Memory B cell (primary cell): Measurements from ENCODE around the gene KCNJ2.

ENCODE experiments used
- ATAC-seq: fragments of 150-1000 bp; cut with Tn5 transposase; 2 replicates; pipeline ENCODE4 v1.10.0; 2021; ENCODE audit warnings: low read depth, mild to moderate bottlenecking, moderate library complexity
- DNase-seq, 2 donors: peaks; one replicate each; pipeline ENCODE4 v3.0.0; 2022; ENCODE audit warnings: low spot score in 2 of 2
- H3K27ac Mint-ChIP-seq: one replicate; pipeline ENCODE4 v1.8.0; 2022; ENCODE audit warnings: mild to moderate bottlenecking, moderate library complexity, mixed read lengths
- H3K27me3 Mint-ChIP-seq: one replicate; pipeline ENCODE4 v1.8.0; 2022; ENCODE audit warnings: mixed read lengths
- H3K36me3 Mint-ChIP-seq: one replicate; pipeline ENCODE4 v1.8.0; 2022; ENCODE audit warnings: mild to moderate bottlenecking, mixed read lengths
- H3K4me1 Mint-ChIP-seq: one replicate; pipeline ENCODE4 v1.8.0; 2022; ENCODE audit warnings: mixed read lengths
- H3K4me3 Mint-ChIP-seq: one replicate; pipeline ENCODE4 v1.8.0; 2022; ENCODE audit warnings: mild to moderate bottlenecking, moderate library complexity, mixed read lengths
- H3K9me3 Mint-ChIP-seq: one replicate; pipeline ENCODE4 v1.8.0; 2022; ENCODE audit warnings: mixed read lengths

The KCNJ2 gene

DNA sequence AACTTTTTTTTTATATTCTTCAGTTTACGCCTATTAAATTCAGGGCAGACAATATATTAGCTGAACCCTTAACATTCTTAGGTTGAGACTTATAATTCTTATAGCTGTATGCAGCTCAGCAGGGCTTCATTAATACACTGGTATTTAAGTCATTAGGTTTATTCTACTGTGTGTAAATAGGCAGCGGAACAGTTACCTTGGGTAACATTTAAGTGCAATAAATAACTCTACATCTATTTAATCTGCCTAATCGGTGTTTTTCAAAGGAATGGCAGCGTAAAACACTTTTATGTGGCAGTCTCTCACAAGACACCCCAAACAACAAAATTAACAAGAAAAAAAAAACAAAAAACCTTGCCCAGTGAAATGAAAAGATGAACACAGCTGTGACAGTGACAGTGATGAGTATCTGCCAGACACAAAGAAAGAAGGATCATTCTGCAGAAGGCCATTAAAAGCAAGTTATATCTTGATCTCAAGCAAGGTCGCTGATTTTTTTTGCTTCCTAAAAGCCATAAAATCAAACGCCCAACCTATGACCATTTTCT lies 32.6 kb downstream of the KCNJ2 start:
- Mint-ChIP-seq H3K27me3 (no peaks in the 10 kb centered on the region), H3K4me1 (no peaks in the 10 kb centered on the region), H3K9me3 (no peaks in the 10 kb centered on the region), H3K36me3 (no peaks in the 10 kb centered on the region), H3K27ac (no peak overlapping the region), H3K4me3 (no peak overlapping the region)
- DNase-seq (no peak), ATAC-seq (no peak)

DNA sequence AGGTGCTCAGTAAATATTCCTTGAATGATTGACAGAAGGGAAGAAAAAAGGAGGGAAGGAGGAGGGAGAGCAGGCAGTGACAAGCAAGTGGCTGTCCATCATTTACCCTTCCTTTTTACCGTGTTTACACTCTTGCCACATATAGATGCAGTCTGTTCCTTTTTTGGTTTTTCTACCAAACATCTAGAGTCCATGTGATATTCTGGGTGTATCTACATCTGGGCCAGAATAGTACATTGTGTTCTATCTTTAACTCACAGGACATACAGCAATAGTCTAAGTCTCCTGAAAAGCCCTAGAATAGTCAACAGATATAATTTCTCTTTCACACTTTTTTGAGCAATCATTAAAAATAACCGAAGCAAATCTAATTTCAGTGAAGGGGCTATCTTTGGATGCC lies 33.5 kb downstream of the KCNJ2 start:
- Mint-ChIP-seq H3K4me1 (no peaks in the 10 kb centered on the region), H3K27ac (no peak overlapping the region), H3K27me3 (no peaks in the 10 kb centered on the region), H3K9me3 (no peaks in the 10 kb centered on the region), H3K36me3 (no peaks in the 10 kb centered on the region), H3K4me3 (no peak overlapping the region)
- DNase-seq (no peak), ATAC-seq (no peak)

DNA sequence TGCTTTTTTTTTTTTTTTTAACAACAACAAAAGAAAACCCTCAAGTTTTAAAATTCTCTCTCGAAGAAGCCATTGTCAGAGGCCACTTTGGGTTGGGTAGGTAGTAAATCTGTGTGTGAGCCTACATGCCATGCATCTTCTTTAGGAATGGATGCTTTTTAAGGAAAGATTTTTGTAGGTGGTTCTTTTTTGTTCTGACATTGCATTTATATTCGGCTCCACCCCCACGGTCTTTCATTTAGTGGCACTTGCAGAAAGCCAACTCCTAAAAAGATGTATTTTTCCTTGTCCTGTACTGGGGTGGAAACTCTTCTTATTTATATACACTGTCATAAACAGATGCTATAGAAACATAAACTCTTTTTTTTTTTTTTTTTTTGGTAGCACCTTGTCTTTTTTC lies 35.1 kb downstream of the KCNJ2 start:
- Mint-ChIP-seq H3K36me3 (no peaks in the 10 kb centered on the region), H3K27me3 (no peaks in the 10 kb centered on the region), H3K4me1 (no peaks in the 10 kb centered on the region), H3K9me3 (no peaks in the 10 kb centered on the region), H3K4me3 (no peak overlapping the region), H3K27ac (no peak overlapping the region)
- no peak for DNase-seq
- no peak for ATAC-seq

DNA sequence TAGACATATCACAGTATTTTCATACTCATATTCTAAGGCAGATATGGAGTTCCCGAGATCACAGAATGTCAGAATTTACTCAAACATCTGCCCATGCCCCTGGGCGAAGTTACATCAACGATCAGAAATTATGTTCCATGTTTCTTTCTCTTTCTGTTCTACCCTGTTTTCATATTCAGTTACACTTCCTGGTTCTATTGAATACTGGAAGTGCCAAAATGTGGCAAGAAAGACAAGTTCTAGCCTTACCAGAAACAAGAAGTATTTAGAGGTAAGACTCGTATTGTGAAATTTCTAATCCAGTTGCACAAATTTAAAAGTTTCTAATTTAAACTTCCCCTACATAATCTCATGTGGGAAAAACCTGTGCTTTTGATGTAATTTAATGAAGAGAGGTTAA lies 36.1 kb downstream of the KCNJ2 start:
- Mint-ChIP-seq H3K4me3 (no peak overlapping the region), H3K36me3 (no peaks in the 10 kb centered on the region), H3K27me3 (no peaks in the 10 kb centered on the region), H3K4me1 (no peaks in the 10 kb centered on the region), H3K9me3 (no peaks in the 10 kb centered on the region), H3K27ac (no peak overlapping the region)
- DNase-seq (no peak), ATAC-seq (no peak)

DNA sequence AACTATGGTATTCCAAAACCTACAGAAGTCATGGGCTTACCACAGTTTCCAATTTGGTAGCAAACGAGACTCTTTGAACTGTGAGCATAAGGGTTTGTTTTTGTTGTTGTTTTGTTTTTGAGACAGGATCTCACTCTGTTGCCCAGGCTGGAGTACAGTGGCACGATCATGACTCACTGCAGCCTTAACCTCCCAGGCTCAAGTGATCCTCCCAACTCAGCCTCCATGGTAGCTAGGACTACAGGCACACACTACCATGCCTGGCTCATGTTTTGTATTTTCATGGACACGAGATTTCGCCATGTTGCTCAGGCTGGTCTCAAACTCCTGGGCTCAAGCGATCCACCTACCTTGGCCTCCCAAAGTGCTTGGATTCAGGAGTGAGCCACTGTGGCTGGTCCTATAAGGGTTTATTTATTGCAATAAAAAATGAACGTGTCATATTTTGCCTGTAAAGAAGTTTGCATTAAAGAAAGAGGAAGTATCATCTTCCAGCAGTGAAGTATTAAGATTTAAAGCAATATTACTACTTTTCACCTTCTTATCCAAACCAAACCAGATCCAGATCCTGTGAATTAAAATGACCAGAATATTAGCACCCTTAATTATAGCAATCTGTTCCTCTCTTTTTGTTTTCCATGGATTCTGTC lies 37.2 kb downstream of the KCNJ2 start:
- no peaks in the 10 kb centered on the region for H3K36me3 Mint-ChIP-seq
- H3K27ac Mint-ChIP-seq, result no peak overlapping the region
- DNase-seq, result no peak
- no peak for ATAC-seq
- no peaks in the 10 kb centered on the region for H3K27me3 Mint-ChIP-seq
- H3K4me1 Mint-ChIP-seq, result no peaks in the 10 kb centered on the region
- H3K4me3 Mint-ChIP-seq, result no peak overlapping the region
- peaks cover 2% of the 10 kb centered on the region for H3K9me3 Mint-ChIP-seq

DNA sequence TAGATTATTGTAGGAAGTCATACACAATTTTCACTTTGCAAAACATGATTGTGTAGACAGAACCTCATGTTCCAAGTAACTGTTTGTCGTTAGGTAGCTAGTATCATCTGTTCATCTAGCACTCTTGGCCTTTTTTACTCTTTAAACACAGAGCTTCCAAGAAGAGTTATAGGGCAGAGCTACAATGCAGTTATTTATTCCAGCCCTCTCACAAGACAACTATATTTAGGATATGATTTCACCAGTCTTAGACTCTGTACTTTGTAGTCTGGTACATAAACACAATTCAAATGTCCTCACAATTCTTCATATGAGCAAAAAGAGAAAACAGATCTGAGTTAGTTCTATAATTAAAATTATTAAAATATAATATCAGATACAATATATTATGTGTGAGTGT lies 37.9 kb downstream of the KCNJ2 start:
- Mint-ChIP-seq H3K4me3 (no peak overlapping the region), H3K27ac (no peak overlapping the region), H3K27me3 (no peaks in the 10 kb centered on the region), H3K36me3 (no peaks in the 10 kb centered on the region), H3K9me3 (peaks cover 2% of the 10 kb centered on the region), H3K4me1 (no peaks in the 10 kb centered on the region)
- ATAC-seq (no peak), DNase-seq (no peak)

DNA sequence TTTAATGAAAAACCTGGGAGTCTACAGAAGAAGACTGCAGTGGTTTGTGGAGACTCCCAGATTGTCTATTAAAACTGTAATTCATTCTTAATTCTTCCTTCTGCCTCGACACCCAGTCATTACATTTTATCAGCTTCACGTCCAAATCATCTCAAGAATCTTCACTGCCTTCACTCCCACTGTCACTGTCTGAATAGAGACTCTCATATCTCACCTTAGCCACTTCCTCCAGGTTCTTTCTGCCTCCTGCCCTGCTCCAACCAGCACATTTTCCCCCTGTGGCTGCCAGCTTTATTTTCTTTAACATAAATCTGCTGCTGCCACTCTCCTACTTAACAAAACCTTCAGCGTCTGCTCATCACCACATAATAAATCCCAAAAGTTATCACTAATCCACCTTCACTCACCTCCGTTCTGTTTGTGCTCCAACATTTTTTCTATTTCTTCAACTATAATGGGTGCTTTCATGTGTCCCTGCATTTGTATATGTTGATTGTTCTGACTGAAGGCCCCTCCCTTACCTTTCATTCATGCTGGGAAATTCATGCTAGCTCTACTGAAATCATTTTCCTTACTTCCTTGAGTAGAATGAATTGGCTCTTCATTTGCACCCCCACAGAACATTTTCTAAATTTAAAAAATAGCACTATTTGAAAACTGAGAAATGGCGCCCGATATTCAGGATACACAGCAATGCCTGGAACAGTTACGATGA lies 38.9 kb downstream of the KCNJ2 start:
- H3K4me3 Mint-ChIP-seq, result no peak overlapping the region
- H3K27ac Mint-ChIP-seq, result no peak overlapping the region
- ATAC-seq (no peak), DNase-seq (no peak)
- no peaks in the 10 kb centered on the region for H3K27me3 Mint-ChIP-seq
- H3K9me3 Mint-ChIP-seq, result peaks cover 6% of the 10 kb centered on the region
- H3K36me3 Mint-ChIP-seq, result no peaks in the 10 kb centered on the region
- no peaks in the 10 kb centered on the region for H3K4me1 Mint-ChIP-seq

DNA sequence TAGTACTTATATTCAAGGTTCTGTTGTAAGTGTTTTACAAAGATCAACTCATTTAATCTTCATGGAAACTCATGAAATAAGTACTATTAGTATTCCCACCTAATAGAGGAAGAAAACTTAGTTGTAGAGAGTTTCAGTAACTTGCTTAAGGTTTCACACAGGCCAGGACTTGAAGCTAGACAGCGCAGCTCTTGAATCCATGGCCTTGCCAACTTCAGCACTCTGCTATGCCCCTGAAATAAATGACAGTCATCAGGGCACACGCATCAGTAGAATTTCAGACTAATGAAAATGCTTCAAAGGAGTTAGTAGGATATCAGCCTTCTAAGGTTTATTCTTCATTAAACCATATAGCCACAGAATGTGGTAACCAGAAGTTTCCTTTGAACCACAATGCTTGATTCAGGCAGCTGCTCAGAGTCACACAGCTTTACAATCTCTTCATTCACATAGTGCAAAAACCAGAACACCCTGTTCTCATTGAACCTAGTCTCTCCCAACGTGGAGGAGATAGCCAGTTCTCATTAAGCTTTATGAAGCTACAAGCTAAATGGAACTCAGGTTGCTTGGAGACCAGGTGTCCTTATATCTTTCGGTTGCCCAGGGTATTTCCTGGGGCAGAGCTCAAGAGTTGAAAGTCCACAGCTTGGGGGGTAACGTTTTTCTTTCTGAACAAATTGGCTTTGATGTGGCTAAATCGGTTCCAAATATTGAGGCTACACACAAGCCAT lies 39.7 kb downstream of the KCNJ2 start:
- no peak for ATAC-seq
- H3K27me3 Mint-ChIP-seq, result no peaks in the 10 kb centered on the region
- H3K36me3 Mint-ChIP-seq, result no peaks in the 10 kb centered on the region

DNA sequence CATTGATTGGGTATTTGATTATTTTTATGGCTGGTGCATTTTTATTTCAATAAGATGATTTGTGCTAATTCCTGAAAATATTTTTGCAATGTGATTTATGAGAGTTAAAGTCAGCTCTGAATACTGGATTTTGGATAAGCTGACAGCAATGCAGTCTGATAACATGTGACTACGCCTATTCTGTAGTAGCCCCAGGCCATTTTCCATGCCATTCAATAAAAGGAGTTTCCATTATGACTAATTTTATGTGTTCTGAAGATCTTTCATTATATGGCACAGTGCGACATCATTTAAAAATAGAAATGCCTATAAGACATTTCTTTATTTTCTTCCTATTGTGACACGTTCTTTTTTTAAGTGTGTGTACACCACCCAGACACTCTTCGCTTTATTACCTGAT lies 46.3 kb downstream of the KCNJ2 start:
- Mint-ChIP-seq H3K36me3 (no peaks in the 10 kb centered on the region), H3K27me3 (no peaks in the 10 kb centered on the region)

More for the DNA sequence above, 39.7 kb downstream of the KCNJ2 start:
- Mint-ChIP-seq H3K27ac (no peak overlapping the region), H3K9me3 (peaks cover 8% of the 10 kb centered on the region), H3K4me1 (no peaks in the 10 kb centered on the region), H3K4me3 (no peak overlapping the region)
- no peak for DNase-seq

DNA sequence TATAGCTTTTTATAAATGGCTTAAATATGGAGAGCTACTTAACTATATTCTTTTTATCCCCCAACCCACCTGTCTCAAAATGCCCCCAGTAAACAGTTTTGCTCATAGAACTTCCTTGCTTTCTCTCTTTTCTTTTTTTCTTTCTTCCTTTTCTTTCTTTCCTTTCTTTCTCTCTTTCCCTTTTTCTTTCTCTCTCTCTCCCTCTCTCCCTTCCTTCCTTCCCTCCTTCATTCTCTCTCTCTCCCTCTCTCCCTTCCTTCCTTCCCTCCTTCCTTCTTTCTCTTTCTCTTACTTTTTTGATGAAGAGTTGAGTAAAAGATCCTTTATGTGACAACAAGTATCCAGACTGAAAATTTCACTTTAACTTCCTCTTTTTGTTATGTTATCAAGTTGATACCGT lies 48.2 kb downstream of the KCNJ2 start:
- no peak for DNase-seq
- no peak overlapping the region for H3K4me3 Mint-ChIP-seq
- no peaks in the 10 kb centered on the region for H3K4me1 Mint-ChIP-seq
- H3K9me3 Mint-ChIP-seq, result peaks cover 5% of the 10 kb centered on the region
- H3K36me3 Mint-ChIP-seq, result no peaks in the 10 kb centered on the region
- ATAC-seq, result no peak
- no peak overlapping the region for H3K27ac Mint-ChIP-seq
- no peaks in the 10 kb centered on the region for H3K27me3 Mint-ChIP-seq

More for the DNA sequence above, 46.3 kb downstream of the KCNJ2 start:
- no peak for ATAC-seq
- peaks cover 7% of the 10 kb centered on the region for H3K9me3 Mint-ChIP-seq
- no peak overlapping the region for H3K27ac Mint-ChIP-seq
- no peak overlapping the region for H3K4me3 Mint-ChIP-seq
- DNase-seq, result no peak
- H3K4me1 Mint-ChIP-seq, result no peaks in the 10 kb centered on the region

DNA sequence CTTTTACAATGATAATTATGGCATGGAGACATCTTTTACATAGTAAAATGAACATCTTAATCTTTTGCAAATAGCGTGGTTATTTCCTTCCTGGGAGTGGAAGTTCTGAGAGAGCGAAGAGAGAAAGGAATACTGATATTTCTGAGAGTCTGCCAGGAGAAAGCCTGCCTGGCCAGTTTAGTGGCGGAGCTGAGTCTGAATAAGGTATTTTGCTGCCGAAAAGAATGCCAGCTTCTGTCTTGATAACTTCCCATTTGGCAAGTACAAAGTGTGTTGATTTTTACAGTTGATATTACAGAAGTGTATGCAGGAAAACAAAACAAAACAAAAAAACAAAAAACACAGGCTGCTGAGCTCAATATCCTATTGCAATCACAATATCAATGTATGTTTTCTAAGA lies 55.9 kb downstream of the KCNJ2 start:
- no peaks in the 10 kb centered on the region for H3K36me3 Mint-ChIP-seq

More for the DNA sequence above, 55.9 kb downstream of the KCNJ2 start:
- H3K27me3 Mint-ChIP-seq, result no peaks in the 10 kb centered on the region
- H3K4me1 Mint-ChIP-seq, result no peaks in the 10 kb centered on the region
- no peaks in the 10 kb centered on the region for H3K9me3 Mint-ChIP-seq
- no peak for ATAC-seq
- H3K4me3 Mint-ChIP-seq, result no peak overlapping the region
- DNase-seq, result no peak
- no peak overlapping the region for H3K27ac Mint-ChIP-seq
